ENCODE data around the gene GPR55. TPM values are rescaled to one million over a fixed set of nuclear protein-coding genes. Genes with fewer than 3 reads are reported as not detected.

GPR55 gene
- total and polyA plus RNA-seq, 2 donors (not counting 1 experiment from before 2014, with no cell fraction given) = 3.0 to 4.1 TPM

DNA sequence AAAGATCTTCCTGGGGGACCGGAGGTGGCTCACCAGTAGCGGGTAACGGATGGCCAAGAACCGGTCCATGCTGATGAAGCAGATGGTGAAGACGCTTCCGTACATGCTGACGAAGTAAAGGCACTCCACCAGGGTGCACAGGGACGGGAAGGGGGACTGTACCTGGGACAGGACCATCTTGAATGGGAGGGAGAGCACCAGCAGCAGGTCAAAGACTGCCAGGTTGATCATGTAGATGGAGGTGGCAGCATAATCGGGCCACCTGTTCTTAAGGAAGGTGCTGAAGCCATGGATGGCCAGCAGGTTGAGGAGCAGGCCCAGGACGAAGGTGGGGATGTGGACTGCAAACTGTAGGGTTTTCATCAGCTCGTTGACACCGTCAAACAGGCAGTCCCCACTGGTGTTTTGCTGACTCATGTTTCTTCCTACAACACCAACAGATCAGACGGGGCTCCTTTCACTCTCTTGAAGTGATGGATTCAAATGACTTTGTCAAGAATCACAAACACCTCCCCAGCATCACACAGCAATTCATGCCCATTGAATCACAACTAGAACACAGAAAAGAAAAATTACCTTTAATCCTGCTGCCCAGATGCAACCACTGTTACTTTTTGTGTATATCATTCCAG is 14.4 kb downstream of the GPR55 start:
- no peaks in the 10 kb centered on the region for H4K20me1 ChIP-seq (ENCODE audit: control insufficient read depth, insufficient read depth, low read length, poor library complexity, severe bottlenecking)
- no peak overlapping the region for H2AFZ ChIP-seq (ENCODE audit: insufficient read depth, low read depth, low read length, poor library complexity, severe bottlenecking)
- H3K4me3 ChIP-seq (ENCODE audit: control extremely low read depth in 1 of 5, extremely low read depth in 1 of 5, insufficient read depth in 1 of 5, low read depth in 2 of 5, low read length in 4 of 5) = no peak overlapping the region
- peaks cover 19% of the 10 kb centered on the region for H3K4me1 Mint-ChIP-seq
- no peak overlapping the region for H3K27ac ChIP-seq (ENCODE audit: low read length in 2 of 2)
- intact Hi-C loops (cut with micrococcal nuclease) = no loop called here
- 71% methylated on average over 13 of the region's 13 CpGs for WGBS (ENCODE audit: insufficient coverage)
- H3K4me2 ChIP-seq (replicated peaks; ENCODE audit: low read depth, low read length, poor library complexity, severe bottlenecking) = no peak overlapping the region
- no peak overlapping the region for H3K27ac Mint-ChIP-seq
- H3K9ac ChIP-seq (ENCODE audit: low read length) = no peak overlapping the region
- H3K27me3 Mint-ChIP-seq = no peaks in the 10 kb centered on the region
- H3K9me3 Mint-ChIP-seq (ENCODE audit: insufficient read depth) = no peaks in the 10 kb centered on the region
- DNase-seq (no peak), ATAC-seq (ENCODE audit: low read depth) (no peak)
- no peak for TF ChIP-seq EZH2 (IDR thresholded peaks at IDR 0.05; ENCODE audit: borderline replicate concordance, insufficient read depth, low read depth, low read length, poor library complexity, severe bottlenecking)
- TF ChIP-seq, protein P1, sequence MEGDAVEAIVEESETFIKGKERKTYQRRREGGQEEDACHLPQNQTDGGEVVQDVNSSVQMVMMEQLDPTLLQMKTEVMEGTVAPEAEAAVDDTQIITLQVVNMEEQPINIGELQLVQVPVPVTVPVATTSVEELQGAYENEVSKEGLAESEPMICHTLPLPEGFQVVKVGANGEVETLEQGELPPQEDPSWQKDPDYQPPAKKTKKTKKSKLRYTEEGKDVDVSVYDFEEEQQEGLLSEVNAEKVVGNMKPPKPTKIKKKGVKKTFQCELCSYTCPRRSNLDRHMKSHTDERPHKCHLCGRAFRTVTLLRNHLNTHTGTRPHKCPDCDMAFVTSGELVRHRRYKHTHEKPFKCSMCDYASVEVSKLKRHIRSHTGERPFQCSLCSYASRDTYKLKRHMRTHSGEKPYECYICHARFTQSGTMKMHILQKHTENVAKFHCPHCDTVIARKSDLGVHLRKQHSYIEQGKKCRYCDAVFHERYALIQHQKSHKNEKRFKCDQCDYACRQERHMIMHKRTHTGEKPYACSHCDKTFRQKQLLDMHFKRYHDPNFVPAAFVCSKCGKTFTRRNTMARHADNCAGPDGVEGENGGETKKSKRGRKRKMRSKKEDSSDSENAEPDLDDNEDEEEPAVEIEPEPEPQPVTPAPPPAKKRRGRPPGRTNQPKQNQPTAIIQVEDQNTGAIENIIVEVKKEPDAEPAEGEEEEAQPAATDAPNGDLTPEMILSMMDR (IDR thresholded peaks at IDR 0.05) = no peak
- no peaks in the 10 kb centered on the region for H3K36me3 ChIP-seq (replicated peaks in 1 of 2; ENCODE audit: control extremely low read depth in 1 of 2, control insufficient read depth in 1 of 2, extremely low read depth in 1 of 2, insufficient read depth in 2 of 2, low read length in 1 of 2)
- H3K4me1 ChIP-seq (ENCODE audit: control insufficient read depth in 2 of 2, insufficient read depth in 2 of 2, low read length in 2 of 2) = peaks cover 0 to 12% of the 10 kb centered on the region in 2 donors
- H3K79me2 ChIP-seq (ENCODE audit: control insufficient read depth, insufficient read depth, low read length) = no peaks in the 10 kb centered on the region
- no peak overlapping the region for H3K4me3 Mint-ChIP-seq
- ChIA-PET POLR2A (no interaction called here), CTCF (interaction anchor here (1.2 to 5.4 kb wide), 3 partner anchors 18 to 60 kb away, joined by 3 to 91 read pairs (median 4); no protein-coding TSS in a partner anchor)
- no peaks in the 10 kb centered on the region for H3K27me3 ChIP-seq (replicated peaks in 1 of 4; ENCODE audit: control extremely low read depth in 1 of 4, control insufficient read depth in 3 of 4, insufficient read depth in 4 of 4, low read length in 3 of 4)
- no peaks in the 10 kb centered on the region for H3K9me3 ChIP-seq (ENCODE audit: control extremely low read depth in 1 of 3, control insufficient read depth in 2 of 3, insufficient read depth in 1 of 3, low read length in 2 of 3)

DNA sequence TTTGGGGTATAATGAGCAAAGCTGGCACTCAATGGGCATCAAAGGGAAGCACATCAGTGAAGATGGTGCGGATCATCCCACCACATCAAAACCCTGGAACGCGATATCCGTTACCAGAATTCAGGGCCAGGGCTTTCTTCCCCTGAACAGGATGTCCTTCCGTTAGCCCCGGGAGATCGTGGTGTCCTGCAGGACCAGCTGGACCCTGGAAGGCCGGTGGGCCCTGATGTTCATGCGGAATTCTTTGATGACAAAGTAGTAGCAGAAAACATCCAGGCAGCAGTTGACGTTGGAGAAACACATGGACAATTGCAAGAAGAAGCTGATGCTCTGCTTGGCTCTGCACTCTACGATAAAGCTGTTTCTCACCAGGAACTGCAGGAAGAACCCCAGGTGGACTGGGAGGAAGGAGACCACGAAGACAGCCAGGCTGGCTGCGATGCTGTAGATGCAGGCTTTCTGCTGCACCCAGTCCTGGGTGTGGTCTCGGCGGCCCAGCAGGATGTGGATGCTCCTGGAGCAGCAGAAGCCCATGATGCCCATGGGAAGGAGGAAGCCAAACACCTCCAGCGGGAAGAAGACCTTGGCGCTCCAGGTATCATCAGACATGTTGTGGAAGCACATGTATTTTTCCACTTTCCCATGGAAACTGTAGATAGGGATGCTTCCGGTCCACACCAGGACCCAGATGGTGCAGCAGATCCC is 15.0 kb downstream of the GPR55 start:
- Histone ChIP-seq H3K4me3 (ENCODE audit: control extremely low read depth in 1 of 5, extremely low read depth in 1 of 5, insufficient read depth in 1 of 5, low read depth in 2 of 5, low read length in 4 of 5) (no peak overlapping the region), H3K79me2 (ENCODE audit: control insufficient read depth, insufficient read depth, low read length) (no peaks in the 10 kb centered on the region), H2AFZ (ENCODE audit: insufficient read depth, low read depth, low read length, poor library complexity, severe bottlenecking) (no peak overlapping the region), H3K27me3 (replicated peaks in 1 of 4; ENCODE audit: control extremely low read depth in 1 of 4, control insufficient read depth in 3 of 4, insufficient read depth in 4 of 4, low read length in 3 of 4) (no peaks in the 10 kb centered on the region), H4K20me1 (ENCODE audit: control insufficient read depth, insufficient read depth, low read length, poor library complexity, severe bottlenecking) (no peaks in the 10 kb centered on the region), H3K27ac (ENCODE audit: low read length in 2 of 2) (no peak overlapping the region), H3K9ac (ENCODE audit: low read length) (no peak overlapping the region), H3K4me2 (replicated peaks; ENCODE audit: low read depth, low read length, poor library complexity, severe bottlenecking) (no peak overlapping the region), H3K36me3 (replicated peaks in 1 of 2; ENCODE audit: control extremely low read depth in 1 of 2, control insufficient read depth in 1 of 2, extremely low read depth in 1 of 2, insufficient read depth in 2 of 2, low read length in 1 of 2) (no peaks in the 10 kb centered on the region), H3K9me3 (ENCODE audit: control extremely low read depth in 1 of 3, control insufficient read depth in 2 of 3, insufficient read depth in 1 of 3, low read length in 2 of 3) (no peaks in the 10 kb centered on the region), H3K4me1 (ENCODE audit: control insufficient read depth in 2 of 2, insufficient read depth in 2 of 2, low read length in 2 of 2) (peaks cover 0 to 18% of the 10 kb centered on the region in 2 donors)
- CTCF ChIA-PET = interaction anchor here (1.2 kb wide), 1 partner anchor 17 kb away, joined by 4 read pairs; no protein-coding TSS in a partner anchor
- intact Hi-C loops (cut with micrococcal nuclease) = no loop called here
- no peak for TF ChIP-seq EZH2 (IDR thresholded peaks at IDR 0.05; ENCODE audit: borderline replicate concordance, insufficient read depth, low read depth, low read length, poor library complexity, severe bottlenecking)
- no peak for ATAC-seq (ENCODE audit: low read depth)
- no peaks in the 10 kb centered on the region for H3K27me3 Mint-ChIP-seq
- peaks cover 19% of the 10 kb centered on the region for H3K4me1 Mint-ChIP-seq
- no peak overlapping the region for H3K4me3 Mint-ChIP-seq
- no peak for DNase-seq
- no peak overlapping the region for H3K27ac Mint-ChIP-seq
- WGBS (ENCODE audit: insufficient coverage) = 93% methylated on average over 17 of the region's 18 CpGs
- POLR2A ChIA-PET = no interaction called here
- no peaks in the 10 kb centered on the region for H3K9me3 Mint-ChIP-seq (ENCODE audit: insufficient read depth)

All from B cell (primary cell).